H9 (cell line): ENCODE results near the gene WNT2. TPM values are rescaled to one million over a fixed set of nuclear protein-coding genes. Genes with fewer than 3 reads are reported as not detected.

Source experiments
- DNase-seq: peaks from one replicate; pipeline ENCODE4 v3.0.0-alpha.2; 2017
- H2AFZ ChIP-seq: one replicate; pipeline ENCODE4 v1.6.1; 2013; ENCODE audit warnings: mild to moderate bottlenecking, low read length, control low read depth, moderate library complexity
- H2AK5ac ChIP-seq: 2 replicates; pipeline ENCODE4 v1.6.1; 2013; ENCODE audit warnings: low read length, control low read depth, mixed read lengths; ENCODE audit not compliant: insufficient read length
- H2BK120ac ChIP-seq: one replicate; pipeline ENCODE4 v1.6.1; 2013; ENCODE audit warnings: low read depth, mild to moderate bottlenecking, low read length, control low read depth, inconsistent platforms; ENCODE audit not compliant: poor library complexity, severe bottlenecking
- H2BK12ac ChIP-seq: 2 replicates; pipeline ENCODE4 v1.6.1; 2013; ENCODE audit warnings: low read length, control low read depth, mixed read lengths, low read depth; ENCODE audit not compliant: insufficient read length
- H2BK15ac ChIP-seq: 2 replicates; pipeline ENCODE4 v1.6.1; 2013; ENCODE audit warnings: low read depth, low read length, control low read depth
- H2BK20ac ChIP-seq: one replicate; pipeline ENCODE4 v1.6.1; 2013; ENCODE audit warnings: low read depth, mild to moderate bottlenecking, low read length, control low read depth, inconsistent platforms; ENCODE audit not compliant: poor library complexity, severe bottlenecking
- H2BK5ac ChIP-seq: 2 replicates; pipeline ENCODE4 v1.6.1; 2013; ENCODE audit warnings: low read length, control low read depth, mixed read lengths; ENCODE audit not compliant: insufficient read length
- H3K14ac ChIP-seq: 2 replicates; pipeline ENCODE4 v1.6.1; 2013; ENCODE audit warnings: low read length, control low read depth; ENCODE audit not compliant: insufficient read depth
- H3K18ac ChIP-seq: 2 replicates; pipeline ENCODE4 v1.6.1; 2013; ENCODE audit warnings: low read depth, mild to moderate bottlenecking, mixed read lengths, low read length, control low read depth; ENCODE audit not compliant: insufficient read length
- H3K23ac ChIP-seq: 2 replicates; pipeline ENCODE4 v1.6.1; 2013; ENCODE audit warnings: low read length, control low read depth, mixed read lengths, low read depth; ENCODE audit not compliant: insufficient read length
- H3K23me2 ChIP-seq: 2 replicates; pipeline ENCODE4 v1.6.1; 2013; ENCODE audit warnings: low read depth, mild to moderate bottlenecking, mixed read lengths, low read length, control low read depth; ENCODE audit not compliant: insufficient read length, poor library complexity, severe bottlenecking
- H3K27ac ChIP-seq: 2 replicates; pipeline ENCODE4 v1.5.1; 2013; ENCODE audit warnings: low read length, control low read depth, mixed read lengths, low read depth; ENCODE audit not compliant: insufficient read length
- H3K27me3 ChIP-seq: 2 replicates; pipeline ENCODE4 v1.6.1; 2013; ENCODE audit warnings: low read length, control low read depth, inconsistent platforms; ENCODE audit not compliant: insufficient read depth
- H3K4ac ChIP-seq: 2 replicates; pipeline ENCODE4 v1.6.1; 2013; ENCODE audit warnings: low read depth, mild to moderate bottlenecking, control low read depth, inconsistent platforms, low read length, moderate library complexity
- H3K4me1 ChIP-seq: 2 replicates; pipeline ENCODE4 v1.6.1; 2013; ENCODE audit warnings: low read length, control low read depth, inconsistent platforms; ENCODE audit not compliant: insufficient read depth
- H3K4me2 ChIP-seq: 2 replicates; pipeline ENCODE4 v1.6.1; 2013; ENCODE audit warnings: low read length, control low read depth, mixed read lengths; ENCODE audit not compliant: insufficient read length, insufficient read depth
- H3K56ac ChIP-seq: 2 replicates; pipeline ENCODE4 v1.6.1; 2013; ENCODE audit warnings: low read depth, mild to moderate bottlenecking, mixed read lengths, low read length, control low read depth; ENCODE audit not compliant: insufficient read length
- H3K79me1 ChIP-seq: 2 replicates; pipeline ENCODE4 v1.6.1; 2013; ENCODE audit warnings: low read depth, mild to moderate bottlenecking, moderate library complexity, low read length, control low read depth, inconsistent platforms; ENCODE audit not compliant: insufficient read depth, poor library complexity, severe bottlenecking
- H3K79me2 ChIP-seq: 2 replicates; pipeline ENCODE4 v1.6.1; 2013; ENCODE audit warnings: low read length, control low read depth, inconsistent platforms; ENCODE audit not compliant: insufficient read depth
- H3K9ac ChIP-seq: 2 replicates; pipeline ENCODE4 v1.6.1; 2013; ENCODE audit warnings: low read length, control low read depth, mixed read lengths; ENCODE audit not compliant: insufficient read length; ENCODE audit errors: extremely low read depth
- H3K9me3 ChIP-seq: one replicate; pipeline ENCODE4 v1.6.1; 2013; ENCODE audit warnings: low read depth, low read length, inconsistent platforms; ENCODE audit not compliant: control insufficient read depth
- H3T11ph ChIP-seq: one replicate; pipeline ENCODE4 v1.6.1; 2013; ENCODE audit warnings: mild to moderate bottlenecking, low read length, control low read depth, inconsistent platforms
- H4K20me1 ChIP-seq: one replicate; pipeline ENCODE4 v1.6.1; 2013; ENCODE audit not compliant: control insufficient read depth, insufficient read length, insufficient read depth
- H4K5ac ChIP-seq: 2 replicates; pipeline ENCODE4 v1.6.1; 2013; ENCODE audit warnings: low read depth, mild to moderate bottlenecking, mixed read lengths, low read length, control low read depth; ENCODE audit not compliant: insufficient read length
- H4K8ac ChIP-seq: replicated peaks from 2 replicates; pipeline ENCODE4 v1.6.1; 2013; ENCODE audit warnings: low read length, control low read depth, mixed read lengths, low read depth; ENCODE audit not compliant: insufficient read length
- H4K91ac ChIP-seq: 2 replicates; pipeline ENCODE4 v1.6.1; 2013; ENCODE audit warnings: low read depth, mild to moderate bottlenecking, moderate library complexity, mixed read lengths, low read length, control low read depth; ENCODE audit not compliant: insufficient read length
- H3K27ac Mint-ChIP-seq, 3 experiments: 2 replicates in 2 of 3; 3 replicates in 1 of 3; pipeline ENCODE4 v1.8.0; 2020 to 2021; ENCODE audit warnings: mixed read lengths in 3 of 3, mild to moderate bottlenecking in 1 of 3, moderate library complexity in 1 of 3
- H3K27me3 Mint-ChIP-seq: 2 replicates; pipeline ENCODE4 v1.8.0; 2021; ENCODE audit warnings: low read depth, mild to moderate bottlenecking, moderate library complexity, mixed read lengths
- H3K36me3 Mint-ChIP-seq, 3 experiments: 2 replicates in 2 of 3; 3 replicates in 1 of 3; pipeline ENCODE4 v1.8.0; 2020 to 2021; ENCODE audit warnings: low read depth in 3 of 3, mixed read lengths in 3 of 3; ENCODE audit not compliant: insufficient read depth in 1 of 3
- H3K4me1 Mint-ChIP-seq, 2 experiments: 2 replicates each; pipeline ENCODE4 v1.8.0; 2020; ENCODE audit warnings: mixed read lengths in 2 of 2
- H3K4me3 Mint-ChIP-seq, 2 experiments: 2 replicates in 1 of 2; 3 replicates in 1 of 2; pipeline ENCODE4 v1.8.0; 2020 to 2021; ENCODE audit warnings: mild to moderate bottlenecking in 2 of 2, mixed read lengths in 2 of 2, moderate library complexity in 1 of 2
- H3K9me3 Mint-ChIP-seq, 2 experiments: 2 replicates in 1 of 2; 3 replicates in 1 of 2; pipeline ENCODE4 v1.8.0; 2020; ENCODE audit warnings: mild to moderate bottlenecking in 2 of 2, mixed read lengths in 2 of 2, moderate library complexity in 1 of 2
- CTCF ChIP-seq: fragments of 200-600 bp; sonication (generic); conservative IDR thresholded peaks from 3 replicates; pipeline ENCODE4 v1.8.0; 2021; ENCODE audit warnings: antibody characterized with exemption, mild to moderate bottlenecking
- WGBS: extraction: QIAGEN DNeasy Blood & Tissue Kit; methylation state at CpG from one replicate; pipeline ENCODE4 v1.1.7; 2013; ENCODE audit warnings: missing lambda C conversion rate, low lambda C conversion rate, mixed read lengths; ENCODE audit not compliant: insufficient read length; ENCODE audit errors: extremely low coverage; 5-methylcytosine and 5-hydroxymethylcytosine counted together
- total RNA-seq: library from RNA; stranded (reverse); gene quantifications from 2 replicates; pipeline ENCODE4 v1.2.1, GENCODE V29; 2021

WNT2 gene
- total RNA-seq, 1 experiment from 2014 or later = not detected

GRCh38 chr7:117274951-117275350, 47.9 kb downstream of the WNT2 start:
- H3K27ac Mint-ChIP-seq = no peak overlapping the region
- no CpG with 5 or more reads among the region's 4 CpGs for WGBS
- no peak overlapping the region for H3K27ac ChIP-seq
- TF ChIP-seq CTCF = no peak
- no peaks in the 10 kb centered on the region for H3K9me3 Mint-ChIP-seq
- 0 out of 4 replicates have a peak, but pooled peaks cover 0 to 5% of the 10 kb centered on the region in 2 experiments for H3K4me1 Mint-ChIP-seq
- no peak overlapping the region for H2BK12ac ChIP-seq
- no peak overlapping the region for H2BK120ac ChIP-seq
- no peak overlapping the region for H2BK5ac ChIP-seq
- H3K9ac ChIP-seq = no peak overlapping the region
- H3K27me3 ChIP-seq = no peaks in the 10 kb centered on the region
- H3K4me1 ChIP-seq = no peaks in the 10 kb centered on the region
- H3K27me3 Mint-ChIP-seq = no peaks in the 10 kb centered on the region
- H3K79me2 ChIP-seq = no peaks in the 10 kb centered on the region
- H3K9me3 ChIP-seq = no peaks in the 10 kb centered on the region
- H3T11ph ChIP-seq = no peak overlapping the region
- DNase-seq = no peak
- no peaks in the 10 kb centered on the region for H3K23me2 ChIP-seq
- H3K36me3 Mint-ChIP-seq = no peaks in the 10 kb centered on the region
- H3K4me2 ChIP-seq = no peak overlapping the region
- no peak overlapping the region for H2AFZ ChIP-seq
- no peak overlapping the region for H4K91ac ChIP-seq
- H2BK20ac ChIP-seq = no peak overlapping the region
- H2AK5ac ChIP-seq = no peak overlapping the region
- no peaks in the 10 kb centered on the region for H3K79me1 ChIP-seq
- no peak overlapping the region for H3K56ac ChIP-seq
- H4K5ac ChIP-seq = no peak overlapping the region
- no peak overlapping the region for H3K23ac ChIP-seq
- H3K4ac ChIP-seq = no peak overlapping the region
- no peak overlapping the region for H2BK15ac ChIP-seq
- no peaks in the 10 kb centered on the region for H4K20me1 ChIP-seq
- no peak overlapping the region for H3K4me3 Mint-ChIP-seq
- H3K18ac ChIP-seq = no peak overlapping the region
- no peak overlapping the region for H4K8ac ChIP-seq
- H3K14ac ChIP-seq = no peak overlapping the region
